Panc1 (cell line): ENCODE results near the gene ITGA8.

Source experiments
- CTCF ChIP-seq: fragments of 450-650 bp; IDR thresholded peaks from 2 replicates; pipeline ENCODE4 v1.5.1; 2017; ENCODE audit warnings: mild to moderate bottlenecking
- POLR2AphosphoS5 ChIP-seq: IDR thresholded peaks from 2 replicates; pipeline ENCODE4 v1.6.1; 2012; ENCODE audit warnings: mild to moderate bottlenecking, low read depth, low read length, moderate library complexity
- REST ChIP-seq, 2 experiments: IDR thresholded peaks; 2 replicates each; pipeline ENCODE4 v1.6.1; 2011 to 2012; ENCODE audit warnings: low read depth in 2 of 2, control low read depth in 1 of 2, low read length in 1 of 2, mild to moderate bottlenecking in 1 of 2, moderate library complexity in 1 of 2; ENCODE audit not compliant: insufficient read depth in 1 of 2
- SIN3A ChIP-seq: IDR thresholded peaks from 2 replicates; pipeline ENCODE4 v1.6.1; 2012; ENCODE audit warnings: low read depth, mild to moderate bottlenecking, low read length, moderate library complexity, borderline replicate concordance; ENCODE audit not compliant: insufficient read depth
- TCF7L2 ChIP-seq: IDR thresholded peaks from 2 replicates; pipeline ENCODE4 v1.6.1; 2011; ENCODE audit warnings: mild to moderate bottlenecking, low read depth, low read length, inconsistent platforms

GRCh38 chr10:15672469-15672868, 47.3 kb downstream of the ITGA8 start:
- no peak for TF ChIP-seq CTCF
- no peak for TF ChIP-seq POLR2AphosphoS5
- no peak for TF ChIP-seq REST (IDR thresholded peaks at IDR 0.05; ENCODE audit: insufficient read depth in 1 of 2, low read depth in 2 of 2, low read length in 1 of 2)
- TF ChIP-seq TCF7L2 = no peak
- no peak for TF ChIP-seq SIN3A
